ENCODE measurements around the gene PRKCZ. TPM values are rescaled to one million over a fixed set of nuclear protein-coding genes. Genes with fewer than 3 reads are reported as not detected.

Gene PRKCZ
- total RNA-seq, 3 donors from 2014 or later: 0.64 to 17.9 (median 12.5) TPM

GRCh38 chr1:2231532-2232254 is 181.5 kb downstream of the PRKCZ start:
- intact Hi-C loops (cut with DNase I; ENCODE audit: low total_unique reads): no loop called here
- Histone ChIP-seq H3K9me3 (no peaks in the 10 kb centered on the region), H3K27ac (peak overlapping the region; percentile 88 to 96), H3K4me3 (peak overlapping the region; percentile 66 to 80 (median 72)), H3K4me1 (peaks cover 29 to 52% of the 10 kb centered on the region in 2 donors), H3K27me3 (no peaks in the 10 kb centered on the region), H3K36me3 (no peaks in the 10 kb centered on the region)
- no peak for TF ChIP-seq CTCF (IDR thresholded peaks at IDR 0.05)
- no peak for TF ChIP-seq POLR2A (IDR thresholded peaks at IDR 0.05)
- no peak for TF ChIP-seq POLR2AphosphoS5 (IDR thresholded peaks at IDR 0.05)
- DNase-seq (ENCODE audit: low spot score in 2 of 2): peak in 1 of 2 donors; percentile 84

- intact Hi-C loops (cut with DNase I; ENCODE audit: low total_unique reads): no loop called here
- Histone ChIP-seq H3K27ac (peak overlapping the region; percentile 88 to 96), H3K4me1 (peaks cover 33 to 58% of the 10 kb centered on the region in 2 donors)
Measured at GRCh38 chr1:2232255-2232915, 182.2 kb downstream of the PRKCZ start.

DNA sequence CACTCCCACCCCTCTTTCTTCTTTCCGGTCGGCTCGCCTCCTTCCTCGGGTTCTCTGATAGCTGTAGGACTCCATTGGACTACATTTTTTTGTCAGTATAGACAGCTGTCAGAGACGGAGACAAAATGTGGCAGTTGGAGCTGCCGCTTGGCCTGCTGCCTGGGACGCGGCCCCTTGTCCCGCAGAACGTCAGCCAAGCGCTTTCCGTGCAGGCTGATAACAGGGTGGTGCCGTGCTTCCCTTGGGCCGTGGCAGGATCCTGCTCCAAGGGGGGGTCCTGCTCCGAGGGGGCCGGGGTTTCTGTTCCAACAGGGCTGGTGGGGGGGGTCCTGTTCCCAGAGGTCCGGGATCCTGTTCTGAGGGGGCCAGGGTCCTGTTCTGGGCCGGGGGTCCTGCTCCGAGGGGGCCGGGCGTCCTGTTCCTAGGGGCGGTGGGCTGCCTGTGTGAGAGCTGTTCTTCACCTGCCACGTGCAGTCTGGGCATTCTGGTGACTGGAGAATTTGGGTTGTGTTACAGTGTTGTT is 182.8 kb downstream of the PRKCZ start:
- TF ChIP-seq POLR2AphosphoS5 (IDR thresholded peaks at IDR 0.05) (no peak), CTCF (IDR thresholded peaks at IDR 0.05) (no peak), POLR2A (IDR thresholded peaks at IDR 0.05) (no peak)
- peak overlapping the region; percentile 88 to 96 for H3K27ac ChIP-seq
- peak overlapping the region; percentile 66 to 80 (median 72) for H3K4me3 ChIP-seq
- no peak for DNase-seq (ENCODE audit: low spot score in 2 of 2)
- intact Hi-C loops (cut with DNase I; ENCODE audit: low total_unique reads): no loop called here
- no peaks in the 10 kb centered on the region for H3K36me3 ChIP-seq
- no peaks in the 10 kb centered on the region for H3K9me3 ChIP-seq
- no peaks in the 10 kb centered on the region for H3K27me3 ChIP-seq
- H3K4me1 ChIP-seq: peaks cover 39 to 64% of the 10 kb centered on the region in 2 donors

More at GRCh38 chr1:2232255-2232915, 182.2 kb downstream of the PRKCZ start:
- Histone ChIP-seq H3K36me3 (no peaks in the 10 kb centered on the region), H3K4me3 (peak overlapping the region; percentile 66 to 80 (median 72)), H3K9me3 (no peaks in the 10 kb centered on the region), H3K27me3 (no peaks in the 10 kb centered on the region)
- TF ChIP-seq POLR2AphosphoS5 (IDR thresholded peaks at IDR 0.05): no peak
- no peak for TF ChIP-seq POLR2A (IDR thresholded peaks at IDR 0.05)
- no peak for TF ChIP-seq CTCF (IDR thresholded peaks at IDR 0.05)
- no peak for DNase-seq (ENCODE audit: low spot score in 2 of 2)

- H3K9me3 ChIP-seq: no peaks in the 10 kb centered on the region
- peak overlapping the region; percentile 66 to 80 (median 72) for H3K4me3 ChIP-seq
- H3K36me3 ChIP-seq: no peaks in the 10 kb centered on the region
- peaks cover 44 to 69% of the 10 kb centered on the region in 2 donors for H3K4me1 ChIP-seq
- TF ChIP-seq CTCF (IDR thresholded peaks at IDR 0.05) (no peak), POLR2AphosphoS5 (IDR thresholded peaks at IDR 0.05) (no peak), POLR2A (IDR thresholded peaks at IDR 0.05) (no peak)
- H3K27ac ChIP-seq: peak overlapping the region; percentile 88 to 96
- no peaks in the 10 kb centered on the region for H3K27me3 ChIP-seq
- intact Hi-C loops (cut with DNase I; ENCODE audit: low total_unique reads): no loop called here
- no peak for DNase-seq (ENCODE audit: low spot score in 2 of 2)
Measured at GRCh38 chr1:2233468-2233867, 183.3 kb downstream of the PRKCZ start.
